ENCODE measurements around the gene GSTT4. TPM values are rescaled to one million over a fixed set of nuclear protein-coding genes. Genes with fewer than 3 reads are reported as not detected.

Gene GSTT4
- total and polyA plus RNA-seq, 11 donors, result not detected

Other genes with a start within 250 kb of the GSTT4 start
- not detected for gene C22orf15, start 242.5 kb downstream of the GSTT4 start, total RNA-seq
- not detected for gene C22orf15, start 242.5 kb downstream of the GSTT4 start, polyA plus RNA-seq
- gene CHCHD10, start 237.5 kb downstream of the GSTT4 start, total RNA-seq, result 1,000 to 10,000 TPM in 3 of 9 donors, 100 to 1,000 TPM in 6; 374 to 1,458 (median 944) TPM
- gene CHCHD10, start 237.5 kb downstream of the GSTT4 start, polyA plus RNA-seq, result 1,000 to 10,000 TPM in 1 of 2 donors, 100 to 1,000 TPM in 1; 393 to 2,069 TPM
- 10 to 100 TPM in 5 of 9 donors, 1 to 10 TPM in 4; 5.2 to 17.0 (median 10.4) TPM for gene MMP11, start 232.6 kb downstream of the GSTT4 start, total RNA-seq
- gene MMP11, start 232.6 kb downstream of the GSTT4 start, polyA plus RNA-seq, result 10 to 100 TPM in 1 of 2 donors, 1 to 10 TPM in 1; 6.2 to 10.5 TPM
- 10 to 100 TPM; 32.8 to 54.2 (median 45.6) TPM for gene SMARCB1, start 218.5 kb downstream of the GSTT4 start, total RNA-seq
- 10 to 100 TPM; 30.2 to 75.3 TPM for gene SMARCB1, start 218.5 kb downstream of the GSTT4 start, polyA plus RNA-seq
- 1 to 10 TPM in 7 of 9 donors, under 1 TPM in 2; 0.24 to 2.8 (median 1.7) TPM for gene DERL3, start 166.4 kb downstream of the GSTT4 start, total RNA-seq
- 10 to 100 TPM in 1 of 2 donors, 1 to 10 TPM in 1; 1.4 to 12.7 TPM for gene DERL3, start 166.4 kb downstream of the GSTT4 start, polyA plus RNA-seq
- gene SLC2A11, start 147.6 kb downstream of the GSTT4 start, total RNA-seq, result 10 to 100 TPM; 13.0 to 31.2 (median 18.7) TPM
- 10 to 100 TPM in 1 of 2 donors, 1 to 10 TPM in 1; 8.7 to 30.4 TPM for gene SLC2A11, start 147.6 kb downstream of the GSTT4 start, polyA plus RNA-seq
- 100 to 1,000 TPM; 192 to 383 (median 229) TPM for gene MIF, start 111.1 kb downstream of the GSTT4 start, total RNA-seq
- gene MIF, start 111.1 kb downstream of the GSTT4 start, polyA plus RNA-seq, result 100 to 1,000 TPM; 339 to 503 TPM
- gene GSTT2B, start 44.3 kb downstream of the GSTT4 start, total RNA-seq, result 10 to 100 TPM in 1 of 9 donors, 1 to 10 TPM in 7, under 1 TPM in 1; 0.81 to 15.5 (median 6.2) TPM
- 10 to 100 TPM in 1 of 2 donors, 1 to 10 TPM in 1; 6.6 to 19.9 TPM for gene GSTT2B, start 44.3 kb downstream of the GSTT4 start, polyA plus RNA-seq
- gene DDTL, start 38.6 kb downstream of the GSTT4 start, total RNA-seq, result 1 to 10 TPM in 5 of 9 donors, not detected in 4; 1.1 to 2.3 (median 2.2) TPM
- 1 to 10 TPM; 2.8 to 6.7 TPM for gene DDTL, start 38.6 kb downstream of the GSTT4 start, polyA plus RNA-seq
- 100 to 1,000 TPM; 117 to 210 (median 153) TPM for gene DDT, start 31.0 kb downstream of the GSTT4 start, total RNA-seq
- gene DDT, start 31.0 kb downstream of the GSTT4 start, polyA plus RNA-seq, result 100 to 1,000 TPM; 301 to 399 TPM
- under 1 TPM in 1 of 9 donors, not detected in 8; 0.60 TPM for gene GSTT2, start 25.3 kb downstream of the GSTT4 start, total RNA-seq
- gene GSTT2, start 25.3 kb downstream of the GSTT4 start, polyA plus RNA-seq, result 1 to 10 TPM in 1 of 2 donors, under 1 TPM in 1; 0.30 to 2.1 TPM
- gene CABIN1, start 5.9 kb upstream of the GSTT4 start, total RNA-seq, result 10 to 100 TPM; 22.3 to 47.7 (median 33.9) TPM
- 10 to 100 TPM; 22.1 to 27.4 TPM for gene CABIN1, start 5.9 kb upstream of the GSTT4 start, polyA plus RNA-seq
- 10 to 100 TPM in 1 of 9 donors, 1 to 10 TPM in 8; 1.5 to 12.6 (median 2.6) TPM for gene SUSD2, start 176.0 kb upstream of the GSTT4 start, total RNA-seq
- 1 to 10 TPM; 2.7 to 3.5 TPM for gene SUSD2, start 176.0 kb upstream of the GSTT4 start, polyA plus RNA-seq
- gene GGT5, start 239.6 kb upstream of the GSTT4 start, total RNA-seq, result 10 to 100 TPM in 7 of 9 donors, 1 to 10 TPM in 2; 6.1 to 71.5 (median 15.5) TPM
- 10 to 100 TPM; 30.9 to 41.6 TPM for gene GGT5, start 239.6 kb upstream of the GSTT4 start, polyA plus RNA-seq